HG03060 (cell line): ENCODE results near the gene APOL6.
"Not testable (repeated sequence)": the region's sequence is repeated elsewhere in the genome, so short reads cannot be mapped to it uniquely, and the experiment has no call there.

ENCODE experiments used
- ATAC-seq: cut with Tn5 transposase; IDR thresholded peaks from one replicate; pipeline ENCODE4 v1.9.1; 2021; ENCODE audit warnings: low read depth, moderate number of reproducible peaks; ENCODE audit not compliant: unreplicated experiment

Gene APOL6

GRCh38 chr22:35617137-35617755 lies 31.0 kb upstream of the APOL6 start, which contains the start of gene MB:
Gene MB (minus strand): TSS chr22:35617329. CDS start chr22:35617257, 72 bp downstream.
- ATAC-seq, result no peak

GRCh38 chr22:35618427-35619223 lies 29.6 kb upstream of the APOL6 start:
- ATAC-seq, result no peak

- ATAC-seq, result no peak
These were observed 28.7 kb upstream of the APOL6 start for GRCh38 chr22:35619336-35620094.

GRCh38 chr22:35620624-35621251 lies 27.5 kb upstream of the APOL6 start:
- no peak for ATAC-seq

- ATAC-seq, result no peak
These were observed 26.8 kb upstream of the APOL6 start for GRCh38 chr22:35621451-35621850.

- ATAC-seq, result no peak
These were observed 25.9 kb upstream of the APOL6 start for GRCh38 chr22:35622191-35622913.

GRCh38 chr22:35623885-35624284 lies 24.4 kb upstream of the APOL6 start:
- not testable (repeated sequence) for ATAC-seq

- ATAC-seq, result no peak
These were observed 23.7 kb upstream of the APOL6 start for GRCh38 chr22:35624547-35624946.

GRCh38 chr22:35625763-35626432 lies 22.3 kb upstream of the APOL6 start:
- no peak for ATAC-seq

- no peak for ATAC-seq
These were observed 20.8 kb upstream of the APOL6 start for GRCh38 chr22:35627267-35628041.

- ATAC-seq, result no peak
These were observed 19.5 kb upstream of the APOL6 start for GRCh38 chr22:35628732-35629131.

GRCh38 chr22:35629406-35630216 lies 18.6 kb upstream of the APOL6 start:
- ATAC-seq, result no peak

GRCh38 chr22:35630387-35630793 lies 17.9 kb upstream of the APOL6 start:
- no peak for ATAC-seq

- no peak for ATAC-seq
These were observed 17.4 kb upstream of the APOL6 start for GRCh38 chr22:35630891-35631290.

GRCh38 chr22:35631597-35631996 lies 16.6 kb upstream of the APOL6 start:
- no peak for ATAC-seq

GRCh38 chr22:35632935-35633334 lies 15.3 kb upstream of the APOL6 start:
- ATAC-seq, result no peak

GRCh38 chr22:35633520-35633919 lies 14.7 kb upstream of the APOL6 start:
- ATAC-seq, result no peak

GRCh38 chr22:35634015-35634414 lies 14.2 kb upstream of the APOL6 start:
- no peak for ATAC-seq
